HEK293T (cell line): ENCODE measurements around the gene SUSD1.

Source experiments
- ARNT ChIP-seq: fragments of 450-650 bp; IDR thresholded peaks from 2 replicates; pipeline ENCODE4 v1.6.1; 2017; ENCODE audit warnings: mild to moderate bottlenecking
- BHLHE40 ChIP-seq: fragments of 450-650 bp; IDR thresholded peaks from 2 replicates; pipeline ENCODE4 v1.6.1; 2016; ENCODE audit warnings: mild to moderate bottlenecking, moderate library complexity, borderline replicate concordance
- CTBP1 ChIP-seq: fragments of 450-650 bp; IDR thresholded peaks from 2 replicates; pipeline ENCODE4 v1.6.1; 2016; ENCODE audit warnings: borderline replicate concordance
- ELF4 ChIP-seq: fragments of 450-650 bp; IDR thresholded peaks from 2 replicates; pipeline ENCODE4 v1.6.1; 2017; ENCODE audit warnings: antibody characterized with exemption
- FOXA1 ChIP-seq: fragments of 450-650 bp; IDR thresholded peaks from 2 replicates; pipeline ENCODE4 v1.6.1; 2016; ENCODE audit warnings: mild to moderate bottlenecking
- HDGF ChIP-seq: fragments of 450-650 bp; IDR thresholded peaks from 2 replicates; pipeline ENCODE4 v1.6.1; 2017; ENCODE audit warnings: antibody characterized with exemption, borderline replicate concordance
- L3MBTL2 ChIP-seq: fragments of 450-650 bp; conservative IDR thresholded peaks from 2 replicates; pipeline ENCODE4 v1.6.1; 2016; ENCODE audit warnings: mild to moderate bottlenecking
- NFRKB ChIP-seq: fragments of 450-650 bp; IDR thresholded peaks from 2 replicates; pipeline ENCODE4 v1.6.1; 2016; ENCODE audit warnings: mild to moderate bottlenecking, moderate library complexity
- SP1 ChIP-seq: fragments of 450-650 bp; IDR thresholded peaks from 2 replicates; pipeline ENCODE4 v1.6.1; 2017
- SUZ12 ChIP-seq: fragments of 450-650 bp; IDR thresholded peaks from 2 replicates; pipeline ENCODE4 v1.6.1; 2016; ENCODE audit warnings: mild to moderate bottlenecking
- TARDBP ChIP-seq: fragments of 450-650 bp; IDR thresholded peaks from 2 replicates; pipeline ENCODE4 v1.6.1; 2016
- ZNF384 ChIP-seq: fragments of 450-650 bp; IDR thresholded peaks from 2 replicates; pipeline ENCODE4 v1.6.1; 2016

DNA sequence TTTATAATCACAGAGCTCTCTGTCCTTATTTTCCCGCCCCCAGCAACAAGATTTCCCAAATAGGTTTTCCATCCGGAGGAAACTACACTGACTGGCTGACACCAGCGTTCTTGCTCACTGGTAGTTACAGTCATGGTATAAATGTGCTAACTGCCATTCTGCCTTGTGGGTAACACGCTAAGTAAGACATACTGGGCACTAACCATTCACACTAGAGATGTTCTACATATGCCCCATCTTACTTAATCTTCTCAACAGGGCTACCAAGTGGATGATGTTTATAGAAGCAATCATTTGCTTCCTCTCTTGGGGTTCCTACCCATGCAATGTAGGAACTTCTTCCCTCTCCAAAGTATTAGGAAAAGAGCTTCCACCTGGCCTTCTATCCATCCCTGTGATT lies 111.5 kb downstream of the SUSD1 start:
- TF ChIP-seq BHLHE40 (no peak), HDGF (no peak), L3MBTL2 (no peak), TARDBP (no peak), SUZ12 (no peak), ARNT (no peak), FOXA1 (no peak), ELF4 (no peak), ZNF384 (no peak), CTBP1 (no peak), SP1 (no peak), NFRKB (no peak)
